Stimulated activated CD4-positive, alpha-beta T cell treated with anti-CD3 and anti-CD28 coated beads, Interleukin-12 subunit alpha, Interleukin-12 subunit beta, amount 100 ng/mL, for 24 hours (primary cell): Measurements from ENCODE around the gene MYO3B.
"Not testable (repeated sequence)": the region's sequence is repeated elsewhere in the genome, so short reads cannot be mapped to it uniquely, and the experiment has no call there.

Experiments
- DNase-seq, 2 experiments: peaks; one replicate each; pipeline ENCODE4 v3.0.0-alpha.2; 2020; ENCODE audit warnings: low read depth in 2 of 2

The MYO3B gene

GRCh38 chr2:170208967-170209366 is 31.0 kb downstream of the MYO3B start:
- DNase-seq: no peak

- DNase-seq: no peak
Observed at GRCh38 chr2:170212625-170213280, 34.8 kb downstream of the MYO3B start.

- DNase-seq: not testable (repeated sequence)
Observed at GRCh38 chr2:170213281-170213625, 35.3 kb downstream of the MYO3B start.

GRCh38 chr2:170213651-170214050 is 35.7 kb downstream of the MYO3B start:
- no peak for DNase-seq

GRCh38 chr2:170214309-170214948 is 36.5 kb downstream of the MYO3B start:
- DNase-seq: no peak

GRCh38 chr2:170215021-170215420 is 37.1 kb downstream of the MYO3B start:
- no peak for DNase-seq

GRCh38 chr2:170216428-170216827 is 38.5 kb downstream of the MYO3B start:
- no peak for DNase-seq

- DNase-seq: no peak
Observed at GRCh38 chr2:170216981-170217380, 39.0 kb downstream of the MYO3B start.

- no peak for DNase-seq
Observed at GRCh38 chr2:170217778-170218251, 39.9 kb downstream of the MYO3B start.

- no peak for DNase-seq
Observed at GRCh38 chr2:170218456-170218855, 40.5 kb downstream of the MYO3B start.

- DNase-seq: no peak
Observed at GRCh38 chr2:170218931-170219330, 41.0 kb downstream of the MYO3B start.

- no peak for DNase-seq
Observed at GRCh38 chr2:170221317-170222288, 43.7 kb downstream of the MYO3B start.

GRCh38 chr2:170222298-170222697 is 44.4 kb downstream of the MYO3B start:
- no peak for DNase-seq

- DNase-seq: no peak
Observed at GRCh38 chr2:170222842-170223241, 44.9 kb downstream of the MYO3B start.

GRCh38 chr2:170224692-170225294 is 46.8 kb downstream of the MYO3B start:
- no peak for DNase-seq

- no peak for DNase-seq
Observed at GRCh38 chr2:170226216-170226615, 48.3 kb downstream of the MYO3B start.

- no peak for DNase-seq
Observed at GRCh38 chr2:170227507-170227947, 49.6 kb downstream of the MYO3B start.

GRCh38 chr2:170227951-170228350 is 50.0 kb downstream of the MYO3B start:
- DNase-seq: no peak

- no peak for DNase-seq
Observed at GRCh38 chr2:170228429-170228828, 50.5 kb downstream of the MYO3B start.

- no peak for DNase-seq
Observed at GRCh38 chr2:170229125-170229524, 51.2 kb downstream of the MYO3B start.

GRCh38 chr2:170229744-170230143 is 51.8 kb downstream of the MYO3B start:
- DNase-seq: no peak
